HepG2 (cell line): ENCODE data around the gene NKX2-2.

Source experiments
- AGO2 ChIP-seq: fragments of 200-400 bp; formaldehyde crosslinking; optimal IDR thresholded peaks from 2 replicates; pipeline ENCODE3; 2017; ENCODE audit warnings: mild to moderate bottlenecking, low read depth, low read length, moderate library complexity
- ZNF75D ChIP-seq: sonication (generic); formaldehyde crosslinking; IDR thresholded peaks from 2 replicates; pipeline ENCODE4 v1.8.1; 2023; ENCODE audit warnings: missing genetic modification reagents, mild to moderate bottlenecking, borderline replicate concordance
- TF ChIP-seq, protein P1 (sequence below): sonication (generic); formaldehyde crosslinking; IDR thresholded peaks from 2 replicates; pipeline ENCODE4 v1.4.0; 2020; ENCODE audit warnings: missing genetic modification reagents
- TF ChIP-seq, protein P2 (sequence below): sonication (generic); formaldehyde crosslinking; IDR thresholded peaks from 2 replicates; pipeline ENCODE4 v1.8.0; 2022; ENCODE audit warnings: low read depth, missing genetic modification reagents

GRCh38 chr20:21522481-21523280, 8.8 kb upstream of the NKX2-2 start:
- no peak for TF ChIP-seq ZNF75D (CRISPR knock-in tag)
- TF ChIP-seq, protein P1, sequence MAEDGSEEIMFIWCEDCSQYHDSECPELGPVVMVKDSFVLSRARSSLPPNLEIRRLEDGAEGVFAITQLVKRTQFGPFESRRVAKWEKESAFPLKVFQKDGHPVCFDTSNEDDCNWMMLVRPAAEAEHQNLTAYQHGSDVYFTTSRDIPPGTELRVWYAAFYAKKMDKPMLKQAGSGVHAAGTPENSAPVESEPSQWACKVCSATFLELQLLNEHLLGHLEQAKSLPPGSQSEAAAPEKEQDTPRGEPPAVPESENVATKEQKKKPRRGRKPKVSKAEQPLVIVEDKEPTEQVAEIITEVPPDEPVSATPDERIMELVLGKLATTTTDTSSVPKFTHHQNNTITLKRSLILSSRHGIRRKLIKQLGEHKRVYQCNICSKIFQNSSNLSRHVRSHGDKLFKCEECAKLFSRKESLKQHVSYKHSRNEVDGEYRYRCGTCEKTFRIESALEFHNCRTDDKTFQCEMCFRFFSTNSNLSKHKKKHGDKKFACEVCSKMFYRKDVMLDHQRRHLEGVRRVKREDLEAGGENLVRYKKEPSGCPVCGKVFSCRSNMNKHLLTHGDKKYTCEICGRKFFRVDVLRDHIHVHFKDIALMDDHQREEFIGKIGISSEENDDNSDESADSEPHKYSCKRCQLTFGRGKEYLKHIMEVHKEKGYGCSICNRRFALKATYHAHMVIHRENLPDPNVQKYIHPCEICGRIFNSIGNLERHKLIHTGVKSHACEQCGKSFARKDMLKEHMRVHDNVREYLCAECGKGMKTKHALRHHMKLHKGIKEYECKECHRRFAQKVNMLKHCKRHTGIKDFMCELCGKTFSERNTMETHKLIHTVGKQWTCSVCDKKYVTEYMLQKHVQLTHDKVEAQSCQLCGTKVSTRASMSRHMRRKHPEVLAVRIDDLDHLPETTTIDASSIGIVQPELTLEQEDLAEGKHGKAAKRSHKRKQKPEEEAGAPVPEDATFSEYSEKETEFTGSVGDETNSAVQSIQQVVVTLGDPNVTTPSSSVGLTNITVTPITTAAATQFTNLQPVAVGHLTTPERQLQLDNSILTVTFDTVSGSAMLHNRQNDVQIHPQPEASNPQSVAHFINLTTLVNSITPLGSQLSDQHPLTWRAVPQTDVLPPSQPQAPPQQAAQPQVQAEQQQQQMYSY (CRISPR knock-in tag), result no peak
- TF ChIP-seq, protein P2, sequence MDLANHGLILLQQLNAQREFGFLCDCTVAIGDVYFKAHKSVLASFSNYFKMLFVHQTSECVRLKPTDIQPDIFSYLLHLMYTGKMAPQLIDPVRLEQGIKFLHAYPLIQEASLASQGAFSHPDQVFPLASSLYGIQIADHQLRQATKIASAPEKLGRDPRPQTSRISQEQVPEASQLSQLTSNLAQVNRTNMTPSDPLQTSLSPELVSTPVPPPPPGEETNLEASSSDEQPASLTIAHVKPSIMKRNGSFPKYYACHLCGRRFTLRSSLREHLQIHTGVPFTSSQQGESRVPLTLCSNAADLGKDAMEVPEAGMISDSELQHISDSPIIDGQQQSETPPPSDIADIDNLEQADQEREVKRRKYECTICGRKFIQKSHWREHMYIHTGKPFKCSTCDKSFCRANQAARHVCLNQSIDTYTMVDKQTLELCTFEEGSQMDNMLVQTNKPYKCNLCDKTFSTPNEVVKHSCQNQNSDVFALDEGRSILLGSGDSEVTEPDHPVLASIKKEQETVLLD, result no peak
- no peak for TF ChIP-seq AGO2
